Rectal smooth muscle tissue (tissue), 1 donor: Measurements from ENCODE around the gene FAM83F.

ENCODE experiments used
- H3K27ac ChIP-seq: one replicate; pipeline ENCODE4 v1.7.0; 2013; ENCODE audit warnings: low read depth, low read length, inconsistent platforms
- H3K27me3 ChIP-seq: one replicate; pipeline ENCODE4 v1.7.0; 2013; ENCODE audit warnings: low read length; ENCODE audit not compliant: control insufficient read depth, insufficient read depth
- H3K36me3 ChIP-seq: one replicate; pipeline ENCODE4 v1.7.0; 2013; ENCODE audit warnings: low read length; ENCODE audit not compliant: control insufficient read depth, insufficient read depth
- H3K4me1 ChIP-seq: one replicate; pipeline ENCODE4 v1.7.0; 2013; ENCODE audit warnings: low read length; ENCODE audit not compliant: control insufficient read depth, insufficient read depth
- H3K4me3 ChIP-seq: one replicate; pipeline ENCODE4 v1.7.0; 2013; ENCODE audit warnings: low read length
- H3K9ac ChIP-seq: one replicate; pipeline ENCODE4 v1.7.0; 2013; ENCODE audit warnings: low read length

FAM83F gene

DNA sequence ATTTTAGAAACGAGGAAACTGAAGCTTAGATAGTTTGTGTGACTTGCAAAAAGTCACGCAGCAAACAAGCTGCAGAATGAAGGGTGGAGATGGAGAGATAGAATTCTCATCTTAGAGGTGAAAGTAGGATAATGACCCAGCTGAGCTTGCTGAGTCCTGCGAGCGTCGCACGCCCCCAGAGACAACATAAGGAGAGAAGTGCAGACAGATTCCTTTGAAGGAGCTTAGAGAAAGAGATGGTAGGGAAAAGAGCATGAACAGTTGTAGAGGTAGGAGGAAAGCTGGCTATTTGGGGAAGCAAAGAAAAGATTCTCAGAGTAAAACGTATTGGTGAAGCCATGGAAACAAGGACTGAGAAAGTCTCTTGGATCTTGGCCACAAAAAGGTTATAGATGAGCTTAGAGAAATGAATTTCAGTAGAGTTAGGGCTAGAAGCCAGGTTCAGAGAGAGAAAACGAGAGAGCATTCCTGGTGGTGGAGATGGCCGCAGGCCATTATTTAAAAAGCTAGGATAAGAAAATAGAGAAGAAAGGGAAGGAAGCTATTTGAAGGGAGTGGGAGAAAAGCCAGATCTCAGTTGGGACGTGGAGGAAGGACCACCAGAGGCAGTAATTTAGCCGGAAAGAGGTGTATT is 44.8 kb downstream of the FAM83F start:
- no peaks in the 10 kb centered on the region for H3K27me3 ChIP-seq
- H3K9ac ChIP-seq: no peak overlapping the region
- no peaks in the 10 kb centered on the region for H3K36me3 ChIP-seq
- H3K4me1 ChIP-seq: peaks cover 10% of the 10 kb centered on the region
- no peak overlapping the region for H3K27ac ChIP-seq
- no peak overlapping the region for H3K4me3 ChIP-seq

DNA sequence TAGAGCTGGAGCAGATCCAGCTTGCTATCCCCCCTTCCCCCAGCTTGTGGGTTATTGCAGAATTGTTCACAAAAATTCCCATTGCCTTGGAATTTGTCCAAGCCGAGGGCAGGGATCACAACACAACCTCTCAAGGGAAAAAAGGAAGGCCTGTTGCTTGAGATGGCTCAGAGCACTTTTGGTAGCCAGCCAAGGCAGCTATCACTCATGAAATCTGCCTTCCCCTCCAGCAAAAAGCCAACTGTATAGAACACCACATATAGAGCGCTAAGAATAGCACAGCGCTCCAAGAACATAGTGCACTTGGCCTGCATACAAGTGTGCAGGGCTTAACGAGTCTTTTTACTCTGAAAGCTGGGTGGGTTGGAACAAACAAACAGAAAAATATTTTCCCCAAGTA is 46.2 kb downstream of the FAM83F start:
- Histone ChIP-seq H3K4me1 (peaks cover 10% of the 10 kb centered on the region), H3K36me3 (no peaks in the 10 kb centered on the region), H3K27ac (no peak overlapping the region), H3K4me3 (no peak overlapping the region), H3K27me3 (no peaks in the 10 kb centered on the region), H3K9ac (no peak overlapping the region)

DNA sequence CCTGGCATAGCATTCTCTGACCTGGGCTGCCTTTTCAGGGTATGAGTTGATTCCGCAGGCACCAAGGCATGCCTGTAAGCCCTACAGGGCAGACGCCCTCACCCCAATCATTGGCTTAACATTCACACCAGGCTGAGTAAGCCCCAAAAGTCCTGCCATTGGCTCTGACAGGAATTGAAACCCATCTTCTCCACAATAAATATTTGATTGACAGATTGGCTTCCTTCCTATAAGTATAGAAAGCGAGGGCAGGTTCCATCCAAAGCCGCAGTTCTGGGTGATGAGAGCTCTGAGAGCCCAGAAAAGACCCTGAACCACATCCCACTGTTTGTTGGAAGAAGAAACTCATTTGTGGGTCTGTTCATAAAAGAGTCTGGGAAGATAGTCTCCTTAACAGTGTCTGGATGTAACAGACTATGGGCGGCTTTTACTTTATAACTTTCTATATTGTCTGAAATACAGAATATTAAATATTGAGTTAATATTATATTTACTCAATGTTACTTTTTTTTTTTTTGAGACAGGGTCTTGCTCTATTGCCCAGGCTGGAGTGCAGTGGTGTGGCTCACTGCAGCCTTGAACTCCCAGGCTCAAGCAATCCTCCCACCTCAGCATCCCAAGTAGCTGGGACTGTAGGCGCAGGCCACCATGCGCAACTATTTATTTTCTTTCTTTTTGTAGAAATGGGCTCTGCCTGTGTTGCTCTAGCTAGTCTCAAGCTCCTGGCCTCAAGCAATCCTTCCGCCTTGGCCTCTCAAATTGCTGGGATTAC is 46.8 kb downstream of the FAM83F start:
- no peak overlapping the region for H3K9ac ChIP-seq
- H3K4me1 ChIP-seq: peaks cover 10% of the 10 kb centered on the region
- H3K27me3 ChIP-seq: no peaks in the 10 kb centered on the region
- H3K27ac ChIP-seq: no peak overlapping the region
- no peaks in the 10 kb centered on the region for H3K36me3 ChIP-seq
- no peak overlapping the region for H3K4me3 ChIP-seq

DNA sequence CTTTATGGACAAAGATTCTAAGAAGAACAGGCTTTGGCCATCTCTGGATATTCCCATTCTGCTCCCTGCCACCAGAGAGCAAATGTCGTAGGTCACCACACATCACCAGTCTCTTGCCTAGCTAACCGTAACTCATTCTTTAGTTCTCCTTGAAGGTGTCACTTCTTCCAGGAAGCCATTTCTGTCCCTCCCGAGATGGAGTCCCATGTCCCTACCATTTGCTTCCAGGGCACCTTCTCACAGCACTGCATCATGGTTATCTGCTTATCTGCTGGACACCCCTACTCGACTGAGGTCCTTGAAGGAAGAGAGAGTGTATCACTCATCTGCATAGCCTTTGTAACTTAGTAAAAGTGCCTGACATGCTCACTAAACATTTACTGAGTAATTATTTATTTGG is 47.6 kb downstream of the FAM83F start:
- no peaks in the 10 kb centered on the region for H3K27me3 ChIP-seq
- no peaks in the 10 kb centered on the region for H3K36me3 ChIP-seq
- H3K27ac ChIP-seq: no peak overlapping the region
- H3K4me1 ChIP-seq: peaks cover 10% of the 10 kb centered on the region
- H3K9ac ChIP-seq: no peak overlapping the region
- H3K4me3 ChIP-seq: no peak overlapping the region

DNA sequence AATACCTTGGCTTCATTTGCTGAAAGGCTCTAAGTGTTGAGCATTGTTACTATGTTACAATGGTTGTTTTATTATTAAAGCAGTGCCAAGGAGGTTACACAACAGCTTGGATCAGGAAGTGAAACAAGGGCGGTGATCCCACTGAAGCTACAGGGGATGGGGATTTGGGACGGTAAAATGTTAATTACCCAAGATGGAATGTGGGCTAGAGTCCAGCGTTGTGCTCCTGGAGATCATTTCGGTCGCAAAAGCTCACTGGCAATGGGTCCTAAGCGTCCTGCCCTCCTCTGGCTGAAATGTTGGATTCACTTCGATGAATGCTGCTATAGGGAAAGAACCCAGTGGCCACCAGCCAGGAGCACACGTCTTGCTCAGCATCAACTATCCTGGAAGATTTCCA is 48.3 kb downstream of the FAM83F start:
- H3K4me3 ChIP-seq: peak overlapping the region; percentile 92
- no peak overlapping the region for H3K9ac ChIP-seq
- H3K27ac ChIP-seq: peak overlapping the region; percentile 99
- H3K36me3 ChIP-seq: no peaks in the 10 kb centered on the region
- no peaks in the 10 kb centered on the region for H3K27me3 ChIP-seq
- H3K4me1 ChIP-seq: peaks cover 10% of the 10 kb centered on the region

DNA sequence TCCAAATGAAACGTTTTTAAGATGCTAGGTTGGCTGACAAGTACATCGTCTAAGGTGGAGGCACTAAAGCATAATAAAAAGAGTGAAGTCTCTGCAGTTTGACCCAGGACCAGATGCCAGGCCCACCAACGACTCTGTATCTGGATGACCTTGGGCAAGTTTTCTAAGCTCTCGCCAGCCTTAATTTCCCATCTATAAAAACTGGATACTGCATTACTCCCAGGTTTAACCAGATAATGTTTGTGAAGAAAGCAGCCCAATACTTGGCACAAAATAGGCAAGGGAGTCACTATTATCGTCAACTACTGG is 49.0 kb downstream of the FAM83F start:
- Histone ChIP-seq H3K4me3 (peak overlapping the region; percentile 92), H3K27me3 (no peaks in the 10 kb centered on the region), H3K9ac (no peak overlapping the region), H3K4me1 (peaks cover 10% of the 10 kb centered on the region), H3K36me3 (no peaks in the 10 kb centered on the region), H3K27ac (peak overlapping the region; percentile 99)

DNA sequence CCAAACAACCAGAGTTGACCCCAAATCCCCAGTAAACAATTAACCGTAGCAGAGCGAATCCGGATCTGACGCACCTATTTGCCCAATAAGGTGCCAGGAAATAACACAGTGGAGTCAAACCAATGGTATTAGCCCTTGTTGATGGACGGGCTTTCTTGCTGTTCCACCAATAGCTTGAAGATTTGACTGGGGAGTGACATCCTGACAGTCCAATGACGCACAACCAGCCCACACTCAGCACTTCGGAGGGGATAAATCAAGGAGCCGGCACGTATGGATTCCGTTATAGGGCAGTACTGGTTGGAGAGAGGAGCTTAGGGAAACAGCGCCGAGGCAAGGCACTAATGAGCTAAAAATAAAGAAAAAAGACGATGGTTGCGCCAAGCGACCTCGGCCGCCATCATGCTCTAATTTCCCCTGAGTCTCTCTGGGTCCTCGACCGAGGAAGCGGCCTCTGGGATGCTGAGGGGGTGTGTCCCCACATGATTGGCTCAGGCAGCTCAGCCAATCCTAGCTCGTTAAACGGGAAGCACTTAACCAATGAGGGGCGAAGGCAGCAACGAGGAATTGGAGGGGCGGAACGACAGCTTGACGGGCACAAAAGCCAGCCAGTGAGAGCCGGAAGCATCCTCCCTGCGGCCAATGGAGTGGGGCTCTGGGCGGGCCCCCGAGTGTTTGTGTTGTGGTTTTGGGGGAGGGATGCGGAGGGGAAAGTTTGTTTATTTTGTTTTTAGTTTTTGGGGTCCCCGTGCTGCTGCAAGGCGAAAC is 49.5 kb downstream of the FAM83F start:
- peak overlapping the region; percentile 99 for H3K27ac ChIP-seq
- no peaks in the 10 kb centered on the region for H3K27me3 ChIP-seq
- H3K36me3 ChIP-seq: no peaks in the 10 kb centered on the region
- peak overlapping the region; percentile 94 for H3K4me3 ChIP-seq
- H3K9ac ChIP-seq: peak overlapping the region; percentile 61
- peaks cover 10% of the 10 kb centered on the region for H3K4me1 ChIP-seq

DNA sequence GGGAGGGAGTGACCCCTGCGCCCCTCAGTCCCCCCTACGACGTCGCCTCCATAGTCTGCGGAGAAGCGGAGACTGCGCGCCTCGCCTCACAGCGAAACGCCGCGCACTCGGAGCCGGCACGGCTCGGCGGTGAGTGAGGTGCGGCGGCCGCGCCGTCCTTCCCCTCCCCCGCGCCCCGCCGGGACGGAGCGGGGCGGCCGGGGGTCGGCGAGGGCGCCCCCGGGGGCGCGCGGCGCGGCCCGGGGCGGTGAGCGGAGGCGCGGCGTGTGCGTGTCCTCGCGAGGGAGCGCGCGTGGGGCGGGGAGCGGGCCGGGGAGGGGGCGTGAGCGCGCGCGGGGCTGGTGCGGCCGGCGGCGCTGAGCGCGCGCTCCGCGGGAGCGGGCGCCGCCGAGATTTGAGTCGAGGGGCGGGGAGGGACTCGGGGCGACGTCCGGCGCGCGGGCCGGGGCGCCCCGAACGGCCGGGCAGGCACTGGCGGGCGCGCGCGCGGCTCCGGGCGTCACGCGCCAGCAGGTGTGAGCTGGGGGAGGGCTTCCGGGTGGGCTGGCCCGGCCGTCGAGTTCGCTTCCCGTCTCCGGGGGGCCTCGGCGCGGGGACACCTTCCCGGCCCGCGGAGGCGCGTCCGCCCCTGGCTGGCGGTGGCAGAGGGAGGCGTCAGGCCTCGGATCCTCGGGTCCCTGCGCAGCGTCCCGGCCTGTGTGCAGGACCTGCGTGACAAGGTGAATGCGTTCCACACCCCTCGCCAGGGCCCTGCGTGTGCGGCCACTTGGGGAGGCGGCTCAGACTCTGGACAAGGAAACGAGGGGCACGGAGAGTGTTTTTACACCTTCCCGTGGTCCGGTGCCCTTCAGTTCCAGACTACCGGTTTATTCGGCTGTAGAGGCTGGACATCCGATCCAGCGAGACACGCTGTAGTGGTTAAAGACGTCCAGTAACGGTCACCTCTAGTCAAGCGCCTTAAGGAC is 50.4 kb downstream of the FAM83F start:
- peak overlapping the region; percentile 85 for H3K27ac ChIP-seq
- no peaks in the 10 kb centered on the region for H3K36me3 ChIP-seq
- H3K4me3 ChIP-seq: peak overlapping the region; percentile 94
- peak overlapping the region; percentile 2 for H3K9ac ChIP-seq
- H3K27me3 ChIP-seq: no peaks in the 10 kb centered on the region
- peaks cover 10% of the 10 kb centered on the region for H3K4me1 ChIP-seq

DNA sequence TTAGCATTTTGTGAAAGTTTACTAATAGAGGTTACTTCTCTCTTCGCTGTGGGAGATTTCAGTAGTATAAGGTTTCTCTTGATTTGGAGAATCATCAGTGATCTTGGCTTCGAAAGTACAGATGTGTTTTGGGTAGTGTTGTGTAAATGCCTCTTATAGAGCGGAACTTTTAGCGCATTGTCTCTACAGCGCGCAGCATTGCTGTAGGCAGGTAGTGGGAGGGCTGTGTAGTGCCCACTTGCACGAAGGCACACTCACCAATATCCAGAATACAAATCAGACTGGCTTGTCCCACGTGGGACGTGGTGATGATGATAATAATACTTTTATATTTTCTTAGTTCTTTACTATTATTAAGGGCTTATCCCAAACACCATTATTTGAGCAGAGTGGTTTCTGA is 51.4 kb downstream of the FAM83F start:
- H3K27ac ChIP-seq: no peak overlapping the region
- no peaks in the 10 kb centered on the region for H3K36me3 ChIP-seq
- peak overlapping the region; percentile 51 for H3K4me3 ChIP-seq
- H3K9ac ChIP-seq: no peak overlapping the region
- no peaks in the 10 kb centered on the region for H3K27me3 ChIP-seq
- peaks cover 10% of the 10 kb centered on the region for H3K4me1 ChIP-seq

DNA sequence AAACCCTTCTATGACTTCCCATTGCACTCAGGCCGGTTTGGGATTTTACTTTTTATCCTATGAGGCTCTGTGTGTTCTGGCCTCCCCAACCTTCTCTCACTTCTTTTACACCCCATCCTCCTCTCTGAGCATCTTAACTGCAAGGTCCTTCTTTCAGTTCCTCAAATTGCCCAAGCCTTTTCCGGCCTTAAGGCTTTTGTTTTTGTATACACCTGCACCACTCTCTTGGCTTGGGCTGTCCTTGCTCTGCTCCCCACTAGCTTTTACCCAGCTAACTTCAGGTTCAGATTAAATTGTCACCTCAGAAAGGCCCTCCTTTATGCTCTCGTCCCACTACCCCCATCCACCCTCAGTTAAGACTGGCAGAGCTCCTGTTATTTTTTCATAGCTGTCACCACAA is 55.5 kb downstream of the FAM83F start:
- H3K4me3 ChIP-seq: no peak overlapping the region
- no peak overlapping the region for H3K27ac ChIP-seq
- H3K4me1 ChIP-seq: no peaks in the 10 kb centered on the region
- no peaks in the 10 kb centered on the region for H3K27me3 ChIP-seq
- H3K36me3 ChIP-seq: no peaks in the 10 kb centered on the region
- no peak overlapping the region for H3K9ac ChIP-seq

DNA sequence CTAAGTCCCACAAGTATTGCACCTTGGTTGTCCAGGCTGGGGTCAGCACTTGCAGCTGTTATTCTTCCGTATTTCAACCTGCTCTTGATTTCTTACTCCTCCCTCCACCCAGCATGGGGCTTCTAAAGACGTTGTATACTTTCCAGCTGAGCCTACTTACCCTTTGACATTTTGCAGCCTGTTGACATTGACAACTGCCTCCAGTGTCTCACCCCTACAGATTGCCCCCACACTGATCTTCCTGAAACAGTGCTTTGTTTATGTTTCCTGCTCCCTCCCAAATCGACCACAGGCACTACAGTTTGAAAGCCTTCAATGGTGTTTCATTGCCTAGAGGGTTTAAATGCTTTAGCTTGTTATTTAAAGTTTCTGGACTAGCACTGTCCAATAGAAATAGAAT is 56.6 kb downstream of the FAM83F start:
- Histone ChIP-seq H3K27ac (no peak overlapping the region), H3K4me3 (no peak overlapping the region), H3K27me3 (no peaks in the 10 kb centered on the region), H3K4me1 (no peaks in the 10 kb centered on the region), H3K9ac (no peak overlapping the region), H3K36me3 (no peaks in the 10 kb centered on the region)

DNA sequence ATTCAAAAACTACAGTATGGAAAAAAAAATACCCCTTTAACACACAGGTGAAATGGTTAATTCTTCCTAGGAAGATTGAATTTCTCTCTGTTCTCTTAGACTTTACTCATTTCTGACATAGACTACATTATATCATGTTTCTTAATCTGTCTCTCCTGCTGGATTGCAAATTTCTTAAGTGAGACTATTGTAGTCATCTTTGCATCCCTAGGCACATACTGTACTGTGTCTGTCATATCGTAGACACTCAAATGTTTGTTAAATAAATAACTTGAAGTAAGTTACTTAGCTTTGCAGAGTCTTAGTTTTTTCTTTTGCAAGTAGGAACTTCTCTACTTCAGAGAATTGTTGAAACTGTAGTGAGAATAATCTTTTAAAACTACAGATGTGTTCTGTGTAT is 58.7 kb downstream of the FAM83F start:
- Histone ChIP-seq H3K27ac (no peak overlapping the region), H3K4me3 (no peak overlapping the region), H3K4me1 (no peaks in the 10 kb centered on the region), H3K9ac (no peak overlapping the region), H3K36me3 (no peaks in the 10 kb centered on the region), H3K27me3 (no peaks in the 10 kb centered on the region)
